ENCODE results near the gene F7.

DNA sequence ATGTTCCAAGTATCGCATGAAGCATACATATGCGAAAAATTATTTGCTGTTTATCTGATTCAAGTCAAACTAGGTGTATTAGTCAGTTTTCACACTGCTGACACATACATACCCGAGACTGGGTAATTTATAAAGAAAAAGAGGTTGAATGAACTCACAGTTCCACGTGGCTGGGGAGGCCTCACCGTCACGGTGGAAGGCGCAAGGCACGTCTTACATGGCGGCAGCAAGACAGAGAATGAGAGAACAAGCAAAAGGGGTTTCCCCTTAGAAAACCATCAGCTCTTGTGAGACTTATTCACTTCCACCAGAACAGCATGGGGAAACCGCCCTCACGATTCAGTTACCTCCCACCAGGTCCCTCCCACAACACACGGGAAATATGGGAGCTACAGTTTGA is 39.9 kb downstream of the F7 start:
- no peak for TF ChIP-seq POLR2AphosphoS5 (IDR thresholded peaks at IDR 0.05; ENCODE audit: borderline replicate concordance, low read depth, low read length)
- no peak for TF ChIP-seq EZH2 (IDR thresholded peaks at IDR 0.05)
